ENCODE measurements around the gene PYY. TPM values are rescaled to one million over a fixed set of nuclear protein-coding genes. Genes with fewer than 3 reads are reported as not detected.
"Not testable (repeated sequence)": the region's sequence is repeated elsewhere in the genome, so short reads cannot be mapped to it uniquely, and the experiment has no call there.

PYY gene
- total RNA-seq, 2 experiments from 2014 or later: 0.29 TPM; not detected in 1

- Mint-ChIP-seq H3K27ac (no peak overlapping the region), H3K9me3 (no peaks in the 10 kb centered on the region), H3K27me3 (peaks cover 13% of the 10 kb centered on the region), H3K4me1 (ENCODE audit: low read depth) (peaks cover 2% of the 10 kb centered on the region), H3K36me3 (ENCODE audit: low read depth) (no peaks in the 10 kb centered on the region), H3K4me3 (no peak overlapping the region)
- ATAC-seq (no peak), DNase-seq (no peak)
- ChIA-PET POLR2A (no interaction called here), CTCF (interaction anchor here (0.7 to 3.0 kb wide), 3 partner anchors 56 to 121 kb away, joined by 3 to 17 read pairs (median 4); no protein-coding TSS in a partner anchor)
- TF ChIP-seq CTCF (IDR thresholded peaks at IDR 0.05): no peak
- intact Hi-C loops (cut with micrococcal nuclease): no loop called here
Measured at GRCh38 chr17:44000141-44000860, 46.6 kb upstream of the PYY start.

DNA sequence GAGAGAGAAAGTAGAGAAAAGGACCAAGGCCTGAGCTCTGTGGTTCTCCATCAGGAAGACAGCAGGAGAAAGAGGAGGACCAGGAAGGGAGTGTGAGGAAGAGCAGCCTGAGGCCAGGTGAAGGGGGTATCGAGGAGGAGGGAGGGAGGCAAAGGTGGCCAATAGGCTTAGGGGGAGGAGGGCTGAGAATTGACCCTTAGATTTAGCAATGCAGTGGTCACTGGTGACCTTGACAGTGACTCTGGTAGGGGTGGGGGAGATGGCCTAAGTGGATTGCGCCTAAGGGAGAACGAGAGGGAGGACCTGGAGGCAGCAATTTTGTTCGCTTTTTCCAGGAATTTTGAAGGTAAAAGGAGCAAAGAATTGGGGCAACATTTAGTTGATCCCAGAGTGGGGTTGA, 45.3 kb upstream of the PYY start:
- Mint-ChIP-seq H3K9me3 (no peaks in the 10 kb centered on the region), H3K27ac (no peak overlapping the region), H3K4me3 (no peak overlapping the region), H3K27me3 (peaks cover 10% of the 10 kb centered on the region), H3K4me1 (ENCODE audit: low read depth) (no peaks in the 10 kb centered on the region), H3K36me3 (ENCODE audit: low read depth) (no peaks in the 10 kb centered on the region)
- no peak for DNase-seq
- POLR2A ChIA-PET: no interaction called here
- CTCF ChIA-PET: interaction anchor here (0.8 to 6.2 kb wide), 7 partner anchors 8 to 120 kb away, joined by 3 to 62 read pairs (median 3); partner anchors contain the start of gene PPY
- no peak for ATAC-seq
- intact Hi-C loops (cut with micrococcal nuclease): no loop called here
- no peak for TF ChIP-seq CTCF (IDR thresholded peaks at IDR 0.05)

GRCh38 chr17:43998552-43998951, 44.8 kb upstream of the PYY start:
- no peaks in the 10 kb centered on the region for H3K4me1 Mint-ChIP-seq (ENCODE audit: low read depth)

GRCh38 chr17:43997180-43997579, 43.4 kb upstream of the PYY start:
- H3K4me1 Mint-ChIP-seq (ENCODE audit: low read depth); POLR2A ChIA-PET; H3K36me3 Mint-ChIP-seq (ENCODE audit: low read depth); DNase-seq; intact Hi-C loops (cut with micrococcal nuclease); ATAC-seq; H3K9me3 Mint-ChIP-seq; H3K4me3 Mint-ChIP-seq; H3K27ac Mint-ChIP-seq: not testable (repeated sequence)
- CTCF ChIA-PET: interaction anchor here (0.8 to 6.2 kb wide), 6 partner anchors 14 to 119 kb away, joined by 3 to 62 read pairs (median 10); partner anchors contain the start of gene PPY
- peaks cover 11% of the 10 kb centered on the region for H3K27me3 Mint-ChIP-seq

More at GRCh38 chr17:43998552-43998951, 44.8 kb upstream of the PYY start:
- no peak for TF ChIP-seq CTCF (IDR thresholded peaks at IDR 0.05)
- Mint-ChIP-seq H3K9me3 (no peaks in the 10 kb centered on the region), H3K27ac (no peak overlapping the region), H3K4me3 (no peak overlapping the region), H3K36me3 (ENCODE audit: low read depth) (no peaks in the 10 kb centered on the region), H3K27me3 (peaks cover 9% of the 10 kb centered on the region)
- intact Hi-C loops (cut with micrococcal nuclease): no loop called here
- ChIA-PET CTCF (interaction anchor here (0.8 to 6.2 kb wide), 6 partner anchors 8 to 119 kb away, joined by 3 to 62 read pairs (median 5); partner anchors contain the start of gene PPY), POLR2A (no interaction called here)
- ATAC-seq (no peak), DNase-seq (no peak)

DNA sequence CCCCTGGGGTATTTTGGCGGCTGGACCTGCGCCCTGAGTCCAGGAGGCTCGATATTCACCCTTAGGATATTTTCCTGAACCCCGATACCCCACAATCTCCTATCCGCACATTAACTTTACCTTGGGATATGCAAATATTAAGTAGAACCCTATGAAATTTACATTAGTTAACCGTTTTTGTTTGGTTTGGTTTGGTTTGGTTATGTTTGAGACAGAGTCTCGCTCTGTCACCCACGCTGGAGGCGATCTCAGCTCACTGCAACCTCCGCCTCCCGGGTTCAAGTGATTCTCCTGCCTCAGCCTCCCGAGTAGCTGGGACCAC, 41.4 kb upstream of the PYY start:
- ATAC-seq (no peak), DNase-seq (no peak)
- no peaks in the 10 kb centered on the region for H3K36me3 Mint-ChIP-seq (ENCODE audit: low read depth)
- H3K27ac Mint-ChIP-seq: no peak overlapping the region
- H3K4me1 Mint-ChIP-seq (ENCODE audit: low read depth): no peaks in the 10 kb centered on the region
- no peaks in the 10 kb centered on the region for H3K9me3 Mint-ChIP-seq
- POLR2A ChIA-PET: no interaction called here
- H3K4me3 Mint-ChIP-seq: no peak overlapping the region
- peaks cover 14% of the 10 kb centered on the region for H3K27me3 Mint-ChIP-seq
- TF ChIP-seq CTCF (IDR thresholded peaks at IDR 0.05): peak; percentile 39
- CTCF ChIA-PET: interaction anchor here (1.0 to 6.2 kb wide), 11 partner anchors 11 to 116 kb away, joined by 3 to 62 read pairs (median 7); partner anchors contain the start of gene PPY
- intact Hi-C loops (cut with micrococcal nuclease): loop anchor here (2.0 kb wide), 1 partner anchor 50 kb away; no protein-coding TSS in a partner anchor

Data from activated CD8-positive, alpha-beta T cell treated with anti-CD3 and anti-CD28 coated beads for 36 hours (primary cell).